SK-N-SH treated with all-trans-retinoic acid at 6 μM for 48 hours (cell line): Measurements from ENCODE around the gene TFAP2A.

Experiments used
- CSDC2 ChIP-seq: fragments of 250-450 bp; sonication (Bioruptor Pico); IDR thresholded peaks from 2 replicates; pipeline ENCODE4 v1.5.0; 2020; ENCODE audit warnings: mild to moderate bottlenecking, moderate library complexity
- ISL1 ChIP-seq: fragments of 250-450 bp; sonication (Bioruptor Pico); IDR thresholded peaks from 2 replicates; pipeline ENCODE4 v2.1.2; 2022; ENCODE audit warnings: mild to moderate bottlenecking, moderate library complexity
- OSR1 ChIP-seq: fragments of 250-450 bp; sonication (Bioruptor Pico); IDR thresholded peaks from 2 replicates; pipeline ENCODE4 v1.8.0; 2022; ENCODE audit warnings: moderate library complexity, mild to moderate bottlenecking, inconsistent platforms
- RARB ChIP-seq: fragments of 250-450 bp; sonication (Bioruptor Pico); IDR thresholded peaks from 2 replicates; pipeline ENCODE4 v1.8.0; 2021; ENCODE audit warnings: mild to moderate bottlenecking, moderate library complexity
- TOX ChIP-seq: fragments of 250-450 bp; sonication (Bioruptor Pico); IDR thresholded peaks from 2 replicates; pipeline ENCODE4 v1.8.0; 2021; ENCODE audit warnings: mild to moderate bottlenecking, moderate library complexity, borderline replicate concordance
- ZC3H10 ChIP-seq: fragments of 250-450 bp; sonication (Bioruptor Pico); IDR thresholded peaks from 2 replicates; pipeline ENCODE4 v1.5.1; 2021; ENCODE audit warnings: mild to moderate bottlenecking, moderate library complexity
- ZFP3 ChIP-seq: fragments of 250-450 bp; sonication (Bioruptor Pico); IDR thresholded peaks from 2 replicates; pipeline ENCODE4 v1.5.0; 2020; ENCODE audit warnings: mild to moderate bottlenecking, moderate library complexity
- ZFP30 ChIP-seq: fragments of 450-650 bp; formaldehyde crosslinking; IDR thresholded peaks from 2 replicates; pipeline ENCODE4 v1.5.0; 2022; ENCODE audit warnings: mild to moderate bottlenecking, moderate library complexity
- ZNF565 ChIP-seq: fragments of 450-650 bp; formaldehyde crosslinking; conservative IDR thresholded peaks from 2 replicates; pipeline ENCODE4 v1.5.0; 2020; ENCODE audit warnings: low read depth, mild to moderate bottlenecking, moderate library complexity
- TF ChIP-seq, protein P1 (sequence below): fragments of 250-450 bp; sonication (Bioruptor Pico); IDR thresholded peaks from 2 replicates; pipeline ENCODE4 v1.8.0; 2020; ENCODE audit warnings: mild to moderate bottlenecking, moderate library complexity, borderline replicate concordance
- TF ChIP-seq, protein P2 (sequence below): fragments of 250-450 bp; sonication (Bioruptor Pico); IDR thresholded peaks from 2 replicates; pipeline ENCODE4 v1.5.1; 2020; ENCODE audit warnings: low read depth, mild to moderate bottlenecking, moderate library complexity
- TF ChIP-seq, protein P3 (sequence below): fragments of 250-450 bp; sonication (Bioruptor Pico); IDR thresholded peaks from 2 replicates; pipeline ENCODE4 v1.8.0; 2021; ENCODE audit warnings: low read depth, mild to moderate bottlenecking, moderate library complexity, borderline replicate concordance

DNA sequence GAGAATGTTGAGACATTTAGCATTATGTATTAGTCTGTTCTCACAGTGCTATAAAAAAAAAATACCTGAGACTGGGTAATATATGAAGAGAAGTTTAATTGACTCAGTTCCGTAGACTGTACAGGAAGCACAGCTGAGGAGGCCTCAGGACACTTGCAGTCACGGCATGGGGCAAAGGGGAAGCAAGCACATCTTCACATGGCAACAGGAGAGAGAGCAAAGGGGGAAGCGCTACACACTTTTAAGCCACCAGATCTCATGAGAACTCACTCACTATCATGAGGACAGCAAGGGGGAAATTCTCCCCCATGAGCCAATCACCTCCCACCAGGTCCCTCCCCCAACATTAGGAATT lies 26.8 kb upstream of the TFAP2A start:
- TF ChIP-seq RARB (CRISPR knock-in tag), result no peak
- TF ChIP-seq OSR1, result no peak
- TF ChIP-seq, protein P1, sequence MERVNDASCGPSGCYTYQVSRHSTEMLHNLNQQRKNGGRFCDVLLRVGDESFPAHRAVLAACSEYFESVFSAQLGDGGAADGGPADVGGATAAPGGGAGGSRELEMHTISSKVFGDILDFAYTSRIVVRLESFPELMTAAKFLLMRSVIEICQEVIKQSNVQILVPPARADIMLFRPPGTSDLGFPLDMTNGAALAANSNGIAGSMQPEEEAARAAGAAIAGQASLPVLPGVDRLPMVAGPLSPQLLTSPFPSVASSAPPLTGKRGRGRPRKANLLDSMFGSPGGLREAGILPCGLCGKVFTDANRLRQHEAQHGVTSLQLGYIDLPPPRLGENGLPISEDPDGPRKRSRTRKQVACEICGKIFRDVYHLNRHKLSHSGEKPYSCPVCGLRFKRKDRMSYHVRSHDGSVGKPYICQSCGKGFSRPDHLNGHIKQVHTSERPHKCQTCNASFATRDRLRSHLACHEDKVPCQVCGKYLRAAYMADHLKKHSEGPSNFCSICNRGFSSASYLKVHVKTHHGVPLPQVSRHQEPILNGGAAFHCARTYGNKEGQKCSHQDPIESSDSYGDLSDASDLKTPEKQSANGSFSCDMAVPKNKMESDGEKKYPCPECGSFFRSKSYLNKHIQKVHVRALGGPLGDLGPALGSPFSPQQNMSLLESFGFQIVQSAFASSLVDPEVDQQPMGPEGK (CRISPR knock-in tag), result no peak
- no peak for TF ChIP-seq TOX (CRISPR knock-in tag)
- no peak for TF ChIP-seq ZC3H10 (CRISPR knock-in tag)
- TF ChIP-seq, protein P2, sequence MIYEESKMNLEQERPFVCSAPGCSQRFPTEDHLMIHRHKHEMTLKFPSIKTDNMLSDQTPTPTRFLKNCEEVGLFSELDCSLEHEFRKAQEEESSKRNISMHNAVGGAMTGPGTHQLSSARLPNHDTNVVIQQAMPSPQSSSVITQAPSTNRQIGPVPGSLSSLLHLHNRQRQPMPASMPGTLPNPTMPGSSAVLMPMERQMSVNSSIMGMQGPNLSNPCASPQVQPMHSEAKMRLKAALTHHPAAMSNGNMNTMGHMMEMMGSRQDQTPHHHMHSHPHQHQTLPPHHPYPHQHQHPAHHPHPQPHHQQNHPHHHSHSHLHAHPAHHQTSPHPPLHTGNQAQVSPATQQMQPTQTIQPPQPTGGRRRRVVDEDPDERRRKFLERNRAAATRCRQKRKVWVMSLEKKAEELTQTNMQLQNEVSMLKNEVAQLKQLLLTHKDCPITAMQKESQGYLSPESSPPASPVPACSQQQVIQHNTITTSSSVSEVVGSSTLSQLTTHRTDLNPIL (CRISPR knock-in tag), result no peak
- TF ChIP-seq ZFP30 (CRISPR knock-in tag), result no peak
- TF ChIP-seq ZNF565 (CRISPR knock-in tag), result no peak
- no peak for TF ChIP-seq ZFP3 (CRISPR knock-in tag)
- no peak for TF ChIP-seq CSDC2
- TF ChIP-seq, protein P3, sequence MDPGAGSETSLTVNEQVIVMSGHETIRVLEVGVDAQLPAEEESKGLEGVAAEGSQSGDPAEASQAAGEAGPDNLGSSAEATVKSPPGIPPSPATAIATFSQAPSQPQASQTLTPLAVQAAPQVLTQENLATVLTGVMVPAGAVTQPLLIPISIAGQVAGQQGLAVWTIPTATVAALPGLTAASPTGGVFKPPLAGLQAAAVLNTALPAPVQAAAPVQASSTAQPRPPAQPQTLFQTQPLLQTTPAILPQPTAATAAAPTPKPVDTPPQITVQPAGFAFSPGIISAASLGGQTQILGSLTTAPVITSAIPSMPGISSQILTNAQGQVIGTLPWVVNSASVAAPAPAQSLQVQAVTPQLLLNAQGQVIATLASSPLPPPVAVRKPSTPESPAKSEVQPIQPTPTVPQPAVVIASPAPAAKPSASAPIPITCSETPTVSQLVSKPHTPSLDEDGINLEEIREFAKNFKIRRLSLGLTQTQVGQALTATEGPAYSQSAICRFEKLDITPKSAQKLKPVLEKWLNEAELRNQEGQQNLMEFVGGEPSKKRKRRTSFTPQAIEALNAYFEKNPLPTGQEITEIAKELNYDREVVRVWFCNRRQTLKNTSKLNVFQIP (CRISPR knock-in tag), result no peak
- TF ChIP-seq ISL1, result no peak
